ENCODE measurements around the gene COX7B. TPM values are rescaled to one million over a fixed set of nuclear protein-coding genes. Genes with fewer than 3 reads are reported as not detected.

The COX7B gene
- total and polyA plus RNA-seq, 2 experiments from 2014 or later = 547 to 599 TPM

DNA sequence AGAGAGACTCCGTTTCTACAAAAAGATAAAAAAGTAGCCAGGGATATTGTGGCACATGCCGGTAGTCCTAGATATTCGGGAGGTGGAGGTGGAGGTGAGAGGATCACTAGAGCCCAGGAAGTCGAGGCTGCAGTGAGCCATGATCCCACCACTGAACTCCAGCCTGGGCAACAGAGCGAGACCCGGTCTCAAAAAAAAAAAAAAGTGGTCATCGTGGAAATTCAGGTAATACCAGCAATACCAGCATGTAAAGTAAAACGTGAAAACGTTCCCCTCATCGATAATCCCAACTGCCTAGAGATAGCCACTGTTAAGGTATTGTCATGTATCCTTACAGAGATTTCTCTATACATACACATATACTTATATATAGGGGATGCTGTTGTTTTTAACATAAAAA, 5.6 kb upstream of the COX7B start:
- Histone ChIP-seq H3K4me2 (peak overlapping the region; percentile 72), H3K4me3 (no peak overlapping the region), H3K79me2 (peaks cover 52% of the 10 kb centered on the region), H2AFZ (no peak overlapping the region), H3K4me1 (ENCODE audit: insufficient read depth) (no peaks in the 10 kb centered on the region), H3K27ac (no peak overlapping the region), H3K36me3 (replicated peaks; ENCODE audit: insufficient read depth, low read depth) (no peaks in the 10 kb centered on the region), H4K20me1 (ENCODE audit: insufficient read depth, poor library complexity, severe bottlenecking) (no peaks in the 10 kb centered on the region), H3K9me2 (replicated peaks; ENCODE audit: insufficient read depth) (no peaks in the 10 kb centered on the region), H3K27me3 (no peaks in the 10 kb centered on the region), H3K9me3 (ENCODE audit: low read depth) (no peaks in the 10 kb centered on the region)
- TF ChIP-seq EZH2 (IDR thresholded peaks at IDR 0.05; ENCODE audit: borderline replicate concordance) = no peak
- TF ChIP-seq, protein P1, sequence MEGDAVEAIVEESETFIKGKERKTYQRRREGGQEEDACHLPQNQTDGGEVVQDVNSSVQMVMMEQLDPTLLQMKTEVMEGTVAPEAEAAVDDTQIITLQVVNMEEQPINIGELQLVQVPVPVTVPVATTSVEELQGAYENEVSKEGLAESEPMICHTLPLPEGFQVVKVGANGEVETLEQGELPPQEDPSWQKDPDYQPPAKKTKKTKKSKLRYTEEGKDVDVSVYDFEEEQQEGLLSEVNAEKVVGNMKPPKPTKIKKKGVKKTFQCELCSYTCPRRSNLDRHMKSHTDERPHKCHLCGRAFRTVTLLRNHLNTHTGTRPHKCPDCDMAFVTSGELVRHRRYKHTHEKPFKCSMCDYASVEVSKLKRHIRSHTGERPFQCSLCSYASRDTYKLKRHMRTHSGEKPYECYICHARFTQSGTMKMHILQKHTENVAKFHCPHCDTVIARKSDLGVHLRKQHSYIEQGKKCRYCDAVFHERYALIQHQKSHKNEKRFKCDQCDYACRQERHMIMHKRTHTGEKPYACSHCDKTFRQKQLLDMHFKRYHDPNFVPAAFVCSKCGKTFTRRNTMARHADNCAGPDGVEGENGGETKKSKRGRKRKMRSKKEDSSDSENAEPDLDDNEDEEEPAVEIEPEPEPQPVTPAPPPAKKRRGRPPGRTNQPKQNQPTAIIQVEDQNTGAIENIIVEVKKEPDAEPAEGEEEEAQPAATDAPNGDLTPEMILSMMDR (IDR thresholded peaks at IDR 0.05; ENCODE audit: poor library complexity) = no peak
- TF ChIP-seq EZH2phosphoT487 (IDR thresholded peaks at IDR 0.05; ENCODE audit: low read depth, severe bottlenecking, unreplicated experiment) = no peak
- WGBS (ENCODE audit: low lambda C conversion rate, missing lambda C conversion rate) = 70% methylated on average over 10 of the region's 10 CpGs
- no peak for DNase-seq (ENCODE audit: low spot score)

DNA sequence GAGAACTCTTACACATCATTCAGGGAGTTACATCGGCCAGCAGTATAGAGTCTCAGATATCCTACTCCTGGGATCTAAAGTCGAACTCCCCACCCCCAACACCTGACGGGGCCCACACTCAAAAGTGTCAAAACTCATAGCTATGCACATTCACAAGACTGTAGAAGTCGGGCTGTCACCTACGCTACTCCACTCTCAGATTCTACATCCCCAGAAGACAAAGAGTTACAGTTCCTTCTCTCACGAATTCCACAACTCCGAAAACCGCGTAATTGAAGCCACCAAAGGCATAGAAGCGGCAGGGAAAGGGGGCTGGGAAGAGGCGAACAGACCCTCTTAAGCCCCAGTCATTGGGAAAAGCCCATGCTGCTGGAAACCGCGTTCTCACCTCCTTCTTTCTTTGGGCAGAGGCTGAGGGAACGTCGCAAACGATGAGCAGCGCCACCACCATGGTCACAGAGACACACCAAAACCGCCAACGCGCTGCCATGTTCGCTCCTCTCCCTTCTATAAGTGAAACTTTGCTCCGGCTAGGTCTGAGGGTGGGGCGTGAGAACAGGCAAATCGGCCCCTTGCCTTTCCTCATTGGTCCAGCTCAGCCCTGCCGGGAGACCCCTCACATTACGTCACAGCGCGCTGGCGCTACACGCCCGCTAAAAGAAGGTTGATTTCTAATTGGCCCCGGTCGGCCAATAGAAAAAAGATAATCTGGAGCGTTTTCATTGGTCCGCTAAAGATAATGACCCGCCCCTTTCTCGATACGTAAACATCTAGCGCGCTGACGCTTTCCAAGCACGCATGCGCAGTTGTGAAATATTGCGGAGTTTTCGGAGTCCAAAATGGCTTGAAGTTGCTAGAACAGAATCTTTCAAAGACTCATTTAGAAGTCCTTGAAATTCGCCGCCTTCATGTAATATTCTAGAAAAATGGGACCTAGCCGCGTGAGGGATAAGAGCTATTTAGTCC, 4.1 kb upstream of the COX7B start, which contains the start of gene MAGT1:
Gene MAGT1 (minus strand): TSS at position 515 of the 966 bp plus-strand sequence. CDS start 25 bp downstream, at position 490.
- H3K27ac ChIP-seq = peak within 1 kb of the TSS; percentile 95

DNA sequence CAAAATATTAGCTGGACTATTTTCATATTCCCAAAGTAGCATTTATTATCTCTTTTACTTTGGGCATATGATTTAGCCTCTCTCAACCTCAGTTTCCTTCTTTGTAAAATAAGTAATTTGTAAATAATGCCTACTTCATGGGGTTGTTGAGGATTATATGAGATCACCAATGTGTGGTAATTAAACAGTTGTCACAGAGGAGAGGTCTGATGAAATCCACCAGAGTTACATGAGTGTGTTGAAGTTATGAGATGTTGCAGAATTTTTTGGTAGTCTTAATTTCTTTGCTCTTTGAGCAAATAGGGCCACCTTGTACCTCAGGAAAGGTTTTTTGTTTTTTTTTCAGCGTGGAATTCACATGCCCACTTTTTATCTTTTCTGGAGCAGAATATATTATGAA, 1.4 kb downstream of the COX7B start:
- H3K4me2 ChIP-seq = peak overlapping the region; percentile 78
- H3K36me3 ChIP-seq (replicated peaks; ENCODE audit: insufficient read depth, low read depth) = no peaks in the 10 kb centered on the region
- H3K4me3 ChIP-seq = peak overlapping the region; percentile 36
- no peak for DNase-seq (ENCODE audit: low spot score)
- peaks cover 34% of the 10 kb centered on the region for H3K79me2 ChIP-seq
- no peak overlapping the region for H2AFZ ChIP-seq
- no peaks in the 10 kb centered on the region for H3K27me3 ChIP-seq
- no peaks in the 10 kb centered on the region for H3K9me2 ChIP-seq (replicated peaks; ENCODE audit: insufficient read depth)
- TF ChIP-seq EZH2 (IDR thresholded peaks at IDR 0.05; ENCODE audit: borderline replicate concordance) (no peak), EZH2phosphoT487 (IDR thresholded peaks at IDR 0.05; ENCODE audit: low read depth, severe bottlenecking, unreplicated experiment) (no peak)
- TF ChIP-seq, protein P1 (IDR thresholded peaks at IDR 0.05; ENCODE audit: poor library complexity) = no peak
- H4K20me1 ChIP-seq (ENCODE audit: insufficient read depth, poor library complexity, severe bottlenecking) = no peaks in the 10 kb centered on the region
- H3K9me3 ChIP-seq (ENCODE audit: low read depth) = no peaks in the 10 kb centered on the region
- H3K27ac ChIP-seq = peak overlapping the region; percentile 86
- WGBS (ENCODE audit: low lambda C conversion rate, missing lambda C conversion rate) = 68% methylated on average over 1 of the region's 1 CpG
- H3K4me1 ChIP-seq (ENCODE audit: insufficient read depth) = no peaks in the 10 kb centered on the region

More for the DNA sequence above, 4.1 kb upstream of the COX7B start, which contains the start of gene MAGT1:
- no peaks in the 10 kb centered on the region for H4K20me1 ChIP-seq (ENCODE audit: insufficient read depth, poor library complexity, severe bottlenecking)
- peak within 1 kb of the TSS; percentile 67 for H2AFZ ChIP-seq
- DNase-seq (ENCODE audit: low spot score) = peak; percentile 95
- H3K36me3 ChIP-seq (replicated peaks; ENCODE audit: insufficient read depth, low read depth) = no peaks in the 10 kb centered on the region
- H3K79me2 ChIP-seq = peaks cover 47% of the 10 kb centered on the region
- H3K9me3 ChIP-seq (ENCODE audit: low read depth) = no peaks in the 10 kb centered on the region
- H3K4me3 ChIP-seq = peak within 1 kb of the TSS; percentile 50
- no peaks in the 10 kb centered on the region for H3K9me2 ChIP-seq (replicated peaks; ENCODE audit: insufficient read depth)
- peak within 1 kb of the TSS; percentile 72 for H3K4me2 ChIP-seq
- H3K27me3 ChIP-seq = no peaks in the 10 kb centered on the region
- TF ChIP-seq EZH2phosphoT487 (IDR thresholded peaks at IDR 0.05; ENCODE audit: low read depth, severe bottlenecking, unreplicated experiment) (no peak), EZH2 (IDR thresholded peaks at IDR 0.05; ENCODE audit: borderline replicate concordance) (no peak)
- TF ChIP-seq, protein P1 (IDR thresholded peaks at IDR 0.05; ENCODE audit: poor library complexity) = no peak
- no peaks in the 10 kb centered on the region for H3K4me1 ChIP-seq (ENCODE audit: insufficient read depth)
- 46% methylated on average over 49 of the region's 49 CpGs for WGBS (ENCODE audit: low lambda C conversion rate, missing lambda C conversion rate)
